Measurements from ENCODE around the gene BOD1.
A peak's percentile ranks its signal among the peaks of the same experiment; 100 is the strongest.
"Not testable (repeated sequence)": the region's sequence is repeated elsewhere in the genome, so short reads cannot be mapped to it uniquely, and the experiment has no call there.

The BOD1 gene

GRCh38 chr5:173592050-173592669 is 24.3 kb downstream of the BOD1 start:
- Histone ChIP-seq H3K27me3 (no peaks in the 10 kb centered on the region), H3K4me1 (ENCODE audit: control insufficient read depth in 1 of 2, insufficient read depth in 1 of 2, low read depth in 1 of 2, low read length in 1 of 2) (no peaks in the 10 kb centered on the region), H3K4me3 (ENCODE audit: low read depth in 1 of 2, low read length in 1 of 2) (no peak overlapping the region), H3K27ac (no peak overlapping the region), H3K36me3 (no peaks in the 10 kb centered on the region), H3K9me3 (peaks cover 25% of the 10 kb centered on the region)
- TF ChIP-seq CTCF (IDR thresholded peaks at IDR 0.05), result peak; percentile 27

GRCh38 chr5:173591056-173591514 is 25.4 kb downstream of the BOD1 start:
- TF ChIP-seq CTCF (IDR thresholded peaks at IDR 0.05), result no peak
- Histone ChIP-seq H3K4me1 (ENCODE audit: control insufficient read depth in 1 of 2, insufficient read depth in 1 of 2, low read depth in 1 of 2, low read length in 1 of 2) (no peaks in the 10 kb centered on the region), H3K4me3 (ENCODE audit: low read depth in 1 of 2, low read length in 1 of 2) (no peak overlapping the region), H3K36me3 (no peaks in the 10 kb centered on the region), H3K27ac (no peak overlapping the region), H3K27me3 (no peaks in the 10 kb centered on the region), H3K9me3 (peaks cover 25% of the 10 kb centered on the region)

GRCh38 chr5:173590436-173591055 is 25.9 kb downstream of the BOD1 start:
- Histone ChIP-seq H3K4me3 (ENCODE audit: low read depth in 1 of 2, low read length in 1 of 2) (no peak overlapping the region), H3K27me3 (no peaks in the 10 kb centered on the region), H3K9me3 (peaks cover 25% of the 10 kb centered on the region), H3K4me1 (ENCODE audit: control insufficient read depth in 1 of 2, insufficient read depth in 1 of 2, low read depth in 1 of 2, low read length in 1 of 2) (no peaks in the 10 kb centered on the region), H3K27ac (no peak overlapping the region), H3K36me3 (no peaks in the 10 kb centered on the region)
- TF ChIP-seq CTCF (IDR thresholded peaks at IDR 0.05), result no peak

GRCh38 chr5:173586133-173586532 is 30.3 kb downstream of the BOD1 start:
- H3K4me3 ChIP-seq (ENCODE audit: low read depth in 1 of 2, low read length in 1 of 2); H3K4me1 ChIP-seq (ENCODE audit: control insufficient read depth in 1 of 2, insufficient read depth in 1 of 2, low read depth in 1 of 2, low read length in 1 of 2); H3K9me3 ChIP-seq; H3K27ac ChIP-seq; H3K36me3 ChIP-seq: not testable (repeated sequence)
- H3K27me3 ChIP-seq, result peaks cover 27% of the 10 kb centered on the region

- Histone ChIP-seq H3K4me3 (ENCODE audit: low read depth in 1 of 2, low read length in 1 of 2) (no peak overlapping the region), H3K9me3 (no peaks in the 10 kb centered on the region), H3K4me1 (ENCODE audit: control insufficient read depth in 1 of 2, insufficient read depth in 1 of 2, low read depth in 1 of 2, low read length in 1 of 2) (no peaks in the 10 kb centered on the region), H3K36me3 (no peaks in the 10 kb centered on the region), H3K27ac (no peak overlapping the region), H3K27me3 (peaks cover 32% of the 10 kb centered on the region)
- TF ChIP-seq CTCF (IDR thresholded peaks at IDR 0.05), result no peak
Measured at GRCh38 chr5:173583346-173583745, 33.1 kb downstream of the BOD1 start.
